Left lung (tissue), 10 donors: ENCODE measurements around the gene ACVR2B. TPM values are rescaled to one million over a fixed set of nuclear protein-coding genes. Genes with fewer than 3 reads are reported as not detected.

Source experiments
- ATAC-seq: fragments of 200-7000 bp; cut with Tn5 transposase; one replicate; pipeline ENCODE4 v1.9.1; 2020; ENCODE audit warnings: moderate library complexity
- DNase-seq, 4 donors: peaks; one replicate each; pipeline ENCODE4 v3.0.0-alpha.2; 2013 to 2020
- H3K27ac ChIP-seq, 2 donors: fragments of 200-600 bp; sonication (generic) in 1 of 2; one replicate each; pipeline versions ENCODE4 v1.5.0 to v1.8.0; 2020 to 2021
- H3K27me3 ChIP-seq, 2 donors: fragments of 200-600 bp; sonication (generic) in 1 of 2; one replicate each; pipeline versions ENCODE4 v1.5.0 to v1.8.0; 2020 to 2021
- H3K36me3 ChIP-seq, 2 donors: fragments of 200-600 bp; sonication (generic) in 1 of 2; one replicate each; pipeline versions ENCODE4 v1.5.0 to v1.8.0; 2020 to 2021
- H3K4me1 ChIP-seq, 2 donors: fragments of 200-600 bp; one replicate each; pipeline ENCODE4 v1.8.0; 2021
- H3K4me3 ChIP-seq, 2 donors: fragments of 200-600 bp; sonication (generic) in 1 of 2; one replicate each; pipeline versions ENCODE4 v1.5.0 to v1.8.0; 2020 to 2021; ENCODE audit warnings: mild to moderate bottlenecking in 1 of 2
- H3K9me3 ChIP-seq, 2 donors: fragments of 200-600 bp; sonication (generic) in 1 of 2; one replicate each; pipeline versions ENCODE4 v1.5.0 to v1.8.0; 2020 to 2021
- CTCF ChIP-seq, 2 donors: fragments of 200-600 bp; sonication (generic) in 1 of 2; IDR thresholded peaks; one replicate each; pipeline versions ENCODE4 v1.5.0 to v1.8.0; 2021; ENCODE audit warnings: antibody characterized with exemption in 2 of 2
- intact Hi-C, 2 donors: fragments of 100-400 bp; cut with DNase I; formaldehyde crosslinking; loops; one replicate each; pipeline versions ENCODE4 v1.11.2 to v1.14.2; 2022
- polyA plus RNA-seq, 6 donors: library from polyadenylated mRNA; unstranded; fragments of 120-200 nt; gene quantifications; one replicate each; pipeline ENCODE4 v1.2.1, GENCODE V29; 2013; ENCODE audit not compliant: insufficient read length in 6 of 6
- total RNA-seq, 2 donors: library from RNA; stranded (reverse); fragmentation: NEBNext Ultra II Directional; extraction: Animal tissue kit (Norgen Biotek cat#: 25700); gene quantifications; one replicate each; pipeline ENCODE4 v1.2.1, GENCODE V29; 2021
- donor health status: DM: no; HTN: yes; CAD: no.
- donor health status: DM: no; HTN: no; CAD: no.

Gene ACVR2B
- total and polyA plus RNA-seq, 8 donors = 5.2 to 12.6 (median 11.0) TPM

GRCh38 chr3:38524141-38524739, 70.5 kb downstream of the ACVR2B start:
- no peak overlapping the region for H3K27ac ChIP-seq
- intact Hi-C loops = loop anchor here in 1 of 2 donors (5.0 kb wide), 1 partner anchor 123 kb away; the partner anchor contains the start of gene SCN5A
- no peak for TF ChIP-seq CTCF (IDR thresholded peaks at IDR 0.05)
- no peak for DNase-seq
- ATAC-seq = no peak
- no peaks in the 10 kb centered on the region for H3K27me3 ChIP-seq
- H3K4me1 ChIP-seq = no peaks in the 10 kb centered on the region
- no peaks in the 10 kb centered on the region for H3K9me3 ChIP-seq
- H3K36me3 ChIP-seq = peaks cover 5 to 65% of the 10 kb centered on the region in 2 donors
- no peak overlapping the region for H3K4me3 ChIP-seq

GRCh38 chr3:38526792-38527191, 73.1 kb downstream of the ACVR2B start:
- TF ChIP-seq CTCF (IDR thresholded peaks at IDR 0.05) = no peak
- ATAC-seq = no peak
- Histone ChIP-seq H3K27me3 (no peaks in the 10 kb centered on the region), H3K4me1 (no peaks in the 10 kb centered on the region), H3K36me3 (peaks cover 5 to 63% of the 10 kb centered on the region in 2 donors), H3K27ac (no peak overlapping the region), H3K9me3 (no peaks in the 10 kb centered on the region), H3K4me3 (no peak overlapping the region)
- intact Hi-C loops = no loop called here
- DNase-seq = no peak

GRCh38 chr3:38528457-38528856, 74.8 kb downstream of the ACVR2B start:
- Histone ChIP-seq H3K27ac (no peak overlapping the region), H3K4me1 (no peaks in the 10 kb centered on the region), H3K36me3 (peaks cover 5 to 47% of the 10 kb centered on the region in 2 donors), H3K27me3 (no peaks in the 10 kb centered on the region), H3K9me3 (no peaks in the 10 kb centered on the region), H3K4me3 (no peak overlapping the region)
- no peak for ATAC-seq
- intact Hi-C loops = no loop called here
- DNase-seq = no peak
- no peak for TF ChIP-seq CTCF (IDR thresholded peaks at IDR 0.05)

GRCh38 chr3:38532529-38532928, 78.8 kb downstream of the ACVR2B start:
- H3K27me3 ChIP-seq = no peaks in the 10 kb centered on the region
- no peaks in the 10 kb centered on the region for H3K4me1 ChIP-seq
- no peak overlapping the region for H3K27ac ChIP-seq
- intact Hi-C loops = no loop called here
- no peaks in the 10 kb centered on the region for H3K9me3 ChIP-seq
- no peak for DNase-seq
- peaks cover 0 to 12% of the 10 kb centered on the region in 2 donors for H3K36me3 ChIP-seq
- no peak for ATAC-seq
- H3K4me3 ChIP-seq = no peak overlapping the region
- no peak for TF ChIP-seq CTCF (IDR thresholded peaks at IDR 0.05)

- peak in 1 of 4 donors; percentile 24 for DNase-seq
- Histone ChIP-seq H3K27me3 (no peaks in the 10 kb centered on the region), H3K4me1 (no peaks in the 10 kb centered on the region), H3K27ac (no peak overlapping the region), H3K4me3 (no peak overlapping the region), H3K36me3 (peaks cover 0 to 3% of the 10 kb centered on the region in 2 donors), H3K9me3 (no peaks in the 10 kb centered on the region)
- intact Hi-C loops = no loop called here
- no peak for TF ChIP-seq CTCF (IDR thresholded peaks at IDR 0.05)
- no peak for ATAC-seq
Observed at GRCh38 chr3:38533285-38533976, 79.7 kb downstream of the ACVR2B start.
